CD4-positive, alpha-beta T cell treated with Interleukin-6 for 4 hours (primary cell): ENCODE measurements around the gene PUS10.
"Not testable (repeated sequence)": the region's sequence is repeated elsewhere in the genome, so short reads cannot be mapped to it uniquely, and the experiment has no call there.

Source experiments
- DNase-seq: peaks from one replicate; pipeline ENCODE4 v3.0.0-alpha.2; 2020; ENCODE audit warnings: mixed read lengths

PUS10 gene

GRCh38 chr2:61017556-61018317 is at the start of gene PUS10, which contains the start of gene PEX13:
PUS10 (minus strand) TSS chr2:61018255; CDS start chr2:61011890, 6,365 bp downstream.
PEX13 (plus strand) TSS chr2:61017720; CDS start chr2:61017760, 40 bp downstream.
- peak; percentile 63 for DNase-seq

- peak; percentile 86 for DNase-seq
Measured at GRCh38 chr2:61065714-61066709, 48.0 kb upstream of the PUS10 start, which contains the start of gene SANBR. SANBR (plus strand) TSS chr2:61065871; CDS start chr2:61070351, 4,480 bp downstream.

GRCh38 chr2:61059382-61059781 is 41.3 kb upstream of the PUS10 start:
- DNase-seq, result no peak

GRCh38 chr2:61057562-61057961 is 39.5 kb upstream of the PUS10 start:
- no peak for DNase-seq

GRCh38 chr2:61055557-61055956 is 37.5 kb upstream of the PUS10 start:
- no peak for DNase-seq

- no peak for DNase-seq
Measured at GRCh38 chr2:61045999-61046398, 27.9 kb upstream of the PUS10 start.

GRCh38 chr2:61045226-61045625 is 27.2 kb upstream of the PUS10 start:
- no peak for DNase-seq

GRCh38 chr2:61044636-61045035 is 26.6 kb upstream of the PUS10 start:
- DNase-seq, result no peak

GRCh38 chr2:61042807-61043206 is 24.8 kb upstream of the PUS10 start:
- no peak for DNase-seq

- DNase-seq, result not testable (repeated sequence)
Measured at GRCh38 chr2:61036643-61037042, 18.6 kb upstream of the PUS10 start.

- not testable (repeated sequence) for DNase-seq
Measured at GRCh38 chr2:61034592-61034991, 16.5 kb upstream of the PUS10 start.

- no peak for DNase-seq
Measured at GRCh38 chr2:61029533-61029932, 11.5 kb upstream of the PUS10 start.

- DNase-seq, result no peak
Measured at GRCh38 chr2:61023670-61024069, 5.6 kb upstream of the PUS10 start.

- DNase-seq, result no peak
Measured at GRCh38 chr2:61021228-61021660, 3.2 kb upstream of the PUS10 start.

GRCh38 chr2:61018798-61019197 is 743 bp upstream of the PUS10 start:
- no peak for DNase-seq

GRCh38 chr2:61018318-61018755 is 282 bp upstream of the PUS10 start:
- no peak for DNase-seq

- peak; percentile 70 for DNase-seq
Measured at GRCh38 chr2:61017003-61017555, 976 bp downstream of the PUS10 start.

GRCh38 chr2:61016392-61017002 is 1.6 kb downstream of the PUS10 start:
- DNase-seq, result no peak

- DNase-seq, result no peak
Measured at GRCh38 chr2:61015976-61016375, 2.1 kb downstream of the PUS10 start.

- DNase-seq, result no peak
Measured at GRCh38 chr2:61014763-61015162, 3.3 kb downstream of the PUS10 start.

- DNase-seq, result no peak
Measured at GRCh38 chr2:61013382-61013781, 4.7 kb downstream of the PUS10 start.

GRCh38 chr2:61012303-61012702 is 5.8 kb downstream of the PUS10 start:
- DNase-seq, result not testable (repeated sequence)
